HG02642 (cell line): Measurements from ENCODE around the gene SLC22A25.
"Not testable (repeated sequence)": the region's sequence is repeated elsewhere in the genome, so short reads cannot be mapped to it uniquely, and the experiment has no call there.

Experiments
- ATAC-seq: cut with Tn5 transposase; IDR thresholded peaks from one replicate; pipeline ENCODE4 v1.9.1; 2021; ENCODE audit warnings: mild to moderate bottlenecking; ENCODE audit not compliant: unreplicated experiment, poor library complexity

The SLC22A25 gene

DNA sequence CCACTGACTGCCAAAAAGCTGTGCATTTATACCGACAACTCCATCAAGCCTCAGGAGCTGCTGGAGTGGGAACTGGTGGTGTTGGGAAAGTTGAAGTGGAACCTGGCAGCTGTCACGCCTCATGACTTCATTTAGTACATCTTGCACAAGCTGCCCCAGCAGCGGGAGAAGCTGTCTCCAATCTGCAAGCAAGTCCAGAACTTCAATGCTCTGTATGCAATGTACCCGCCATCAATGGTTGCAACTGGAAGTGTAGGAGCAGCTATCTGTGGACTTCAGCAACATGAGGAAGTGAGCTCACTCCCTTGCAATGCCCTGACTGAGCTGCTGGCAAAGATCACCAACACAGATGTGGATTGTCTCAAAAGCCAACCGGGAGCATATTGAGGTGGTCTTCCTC, at the start of gene SLC22A25:
SLC22A25 (minus strand) TSS at position 67 of the 400 bp plus-strand sequence. CDS start 13,947 bp downstream, outside the sequence.
- ATAC-seq: no peak

- ATAC-seq: no peak
These were observed 46.9 kb upstream of the SLC22A25 start for GRCh38 chr11:63290285-63290684.

DNA sequence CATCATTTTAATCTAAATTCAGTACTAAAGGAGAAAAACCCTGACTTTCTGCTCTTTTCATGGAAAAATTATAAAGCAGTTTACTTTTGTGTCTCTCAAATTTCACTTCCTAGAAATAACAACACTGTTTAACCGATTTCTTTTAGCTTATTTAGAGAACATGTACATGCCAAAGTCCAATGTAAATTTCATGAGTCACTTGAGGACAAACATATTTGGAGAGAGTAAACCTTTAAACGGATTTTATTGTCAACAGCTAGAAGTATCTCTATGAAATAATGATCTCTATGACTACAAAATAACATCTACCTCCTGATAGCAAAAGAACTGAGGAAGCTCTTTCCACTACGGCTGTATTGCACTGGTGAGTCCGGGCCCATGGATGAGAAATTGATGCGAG, 46.3 kb upstream of the SLC22A25 start:
- no peak for ATAC-seq

- no peak for ATAC-seq
These were observed 39.2 kb upstream of the SLC22A25 start for GRCh38 chr11:63282579-63282978.

GRCh38 chr11:63280920-63281319, 37.5 kb upstream of the SLC22A25 start:
- no peak for ATAC-seq

GRCh38 chr11:63277345-63277943, 34.0 kb upstream of the SLC22A25 start:
- ATAC-seq: no peak

DNA sequence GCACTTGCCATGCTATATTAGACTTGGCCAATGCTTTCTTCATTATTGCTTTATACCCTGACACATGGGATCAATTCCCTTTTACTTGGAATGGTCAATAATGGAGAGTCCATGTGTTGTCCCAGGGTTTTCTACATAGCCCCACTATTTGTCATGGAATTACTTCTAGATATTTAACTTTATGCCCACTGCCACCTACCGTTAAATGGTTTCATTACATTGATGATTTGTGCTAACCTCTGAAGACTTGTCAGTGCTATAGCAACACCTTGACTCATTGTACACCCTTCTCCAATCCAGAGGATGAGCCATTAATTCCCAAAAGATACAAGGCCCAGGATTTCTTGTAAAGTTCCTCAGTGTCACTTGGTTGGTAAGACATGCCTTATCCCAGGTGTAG, 31.4 kb upstream of the SLC22A25 start:
- no peak for ATAC-seq

GRCh38 chr11:63273685-63274084, 30.3 kb upstream of the SLC22A25 start:
- ATAC-seq: no peak

- no peak for ATAC-seq
These were observed 19.1 kb upstream of the SLC22A25 start for GRCh38 chr11:63262547-63262946.

- ATAC-seq: no peak
These were observed 7.9 kb upstream of the SLC22A25 start for GRCh38 chr11:63251312-63251711.

GRCh38 chr11:63250162-63251050, 7.0 kb upstream of the SLC22A25 start:
- no peak for ATAC-seq

GRCh38 chr11:63248966-63249365, 5.6 kb upstream of the SLC22A25 start:
- ATAC-seq: no peak

- ATAC-seq: not testable (repeated sequence)
These were observed 4.0 kb upstream of the SLC22A25 start for GRCh38 chr11:63247237-63248002.

DNA sequence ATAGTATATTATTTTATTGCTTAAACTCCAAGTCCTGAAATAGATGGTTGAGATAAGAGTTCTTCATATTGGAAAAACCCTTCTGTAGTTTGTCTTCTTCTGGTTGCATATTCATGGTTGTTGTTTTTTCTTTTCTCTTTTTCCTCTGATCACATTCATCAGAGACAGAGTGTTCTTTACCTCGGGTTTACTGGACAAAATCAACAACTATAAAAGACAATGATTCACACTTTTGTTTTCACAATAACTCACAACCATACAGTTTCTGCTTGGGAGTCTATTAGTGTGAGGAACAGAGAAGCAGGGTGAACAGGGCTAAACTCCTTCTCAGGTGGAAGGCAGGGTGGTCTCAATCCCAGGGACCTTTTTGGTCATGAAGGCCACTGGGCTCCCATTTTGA, 2.6 kb upstream of the SLC22A25 start:
- no peak for ATAC-seq

GRCh38 chr11:63244862-63245261, 1.5 kb upstream of the SLC22A25 start:
- no peak for ATAC-seq

DNA sequence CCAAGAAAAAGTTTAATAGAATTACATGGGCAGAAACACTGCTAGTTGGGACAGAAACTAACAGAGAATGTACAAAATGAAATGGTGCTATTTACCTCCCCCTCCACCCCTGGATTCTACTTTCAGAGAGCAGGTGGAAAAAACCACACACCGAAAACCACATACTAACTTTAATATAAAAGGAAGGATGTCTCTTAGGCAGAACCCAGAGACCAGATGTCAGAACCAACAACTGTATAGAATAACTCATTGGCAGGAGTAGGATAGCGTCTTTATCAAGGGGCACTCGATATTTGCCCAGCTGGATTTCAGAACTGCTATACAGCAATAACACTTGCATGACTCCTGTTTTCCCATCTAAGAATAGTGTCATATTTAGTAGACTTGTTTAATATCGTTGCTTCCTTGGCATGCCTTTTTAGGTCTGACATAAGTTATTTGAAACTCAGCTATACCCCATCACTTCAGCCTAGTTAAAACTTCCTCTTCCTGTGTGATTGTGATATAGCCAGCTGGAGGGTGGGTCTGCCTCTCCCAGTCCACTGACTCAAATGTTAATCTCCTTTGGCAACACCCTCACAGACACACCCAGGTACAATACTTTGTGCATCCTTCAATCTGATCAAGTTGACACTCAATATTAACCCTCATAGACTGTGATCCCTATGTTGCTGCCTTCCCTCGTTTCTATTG, 1.2 kb downstream of the SLC22A25 start:
- ATAC-seq: no peak

- no peak for ATAC-seq
These were observed 2.5 kb downstream of the SLC22A25 start for GRCh38 chr11:63240791-63241379.

- no peak for ATAC-seq
These were observed 3.3 kb downstream of the SLC22A25 start for GRCh38 chr11:63240098-63240497.

DNA sequence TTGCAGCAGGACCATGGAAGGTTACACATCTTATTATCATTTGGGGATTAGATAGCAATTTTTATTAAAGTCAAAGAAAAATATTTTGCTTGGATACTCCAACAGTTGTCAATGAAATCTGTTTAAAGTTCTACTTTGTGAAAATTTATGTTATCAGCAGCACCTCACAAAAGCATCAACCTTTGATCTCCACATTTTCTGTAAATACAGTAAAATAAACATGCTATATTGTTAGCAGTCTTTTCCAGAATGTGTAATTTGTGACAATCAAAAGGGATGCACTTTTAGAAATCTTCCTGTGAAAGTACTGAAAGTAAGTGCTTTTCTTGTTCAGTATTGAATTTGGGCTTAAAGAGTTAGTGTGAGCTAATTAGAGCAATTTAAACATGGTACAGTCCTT, 4.1 kb downstream of the SLC22A25 start:
- ATAC-seq: no peak

DNA sequence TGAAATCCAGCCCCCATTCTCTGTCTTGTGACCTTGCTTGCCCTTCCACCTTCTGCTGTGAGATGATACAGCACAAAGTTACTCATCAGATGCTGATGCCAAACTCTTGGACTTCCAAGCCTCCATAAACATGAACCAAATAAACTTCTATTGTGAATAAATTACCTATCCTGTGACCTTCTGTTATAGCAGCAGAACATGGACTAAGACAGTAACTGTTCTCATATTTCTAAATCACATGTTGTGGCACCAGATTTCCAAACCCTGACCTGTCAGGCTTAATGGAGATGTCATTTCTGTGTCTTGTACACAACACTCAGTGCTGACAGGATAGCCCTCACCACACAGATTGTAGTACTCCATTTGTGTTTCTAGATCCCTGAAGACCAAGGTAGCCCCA, 6.0 kb downstream of the SLC22A25 start:
- ATAC-seq: no peak
